Globus pallidus (tissue), 1 donor: ENCODE data around the gene PPP1R17.
A peak's percentile ranks its signal among the peaks of the same experiment; 100 is the strongest.

Experiments
- DNase-seq: peaks from one replicate; pipeline ENCODE4 v3.0.0-alpha.2; 2015; ENCODE audit warnings: low spot score

The PPP1R17 gene

DNA sequence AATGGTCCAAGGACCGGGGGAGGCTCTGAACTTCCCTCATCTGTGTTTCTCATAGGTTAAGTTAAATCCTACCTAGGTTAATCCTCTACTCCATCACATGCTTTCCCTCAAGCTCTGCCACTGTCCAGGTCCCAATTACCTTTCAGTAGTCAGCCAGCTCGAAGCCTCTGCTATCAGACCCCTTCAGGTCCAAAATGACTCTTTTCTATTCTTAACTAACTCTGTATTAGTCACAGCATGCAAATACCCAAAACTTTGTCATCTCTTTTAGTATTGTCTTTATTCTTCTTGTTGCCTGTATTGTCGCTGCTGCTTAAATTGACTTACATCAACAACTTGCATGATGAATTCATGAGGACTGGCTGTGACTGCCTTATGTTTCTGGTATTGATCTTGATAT is 15.3 kb downstream of the PPP1R17 start:
- DNase-seq: no peak

DNA sequence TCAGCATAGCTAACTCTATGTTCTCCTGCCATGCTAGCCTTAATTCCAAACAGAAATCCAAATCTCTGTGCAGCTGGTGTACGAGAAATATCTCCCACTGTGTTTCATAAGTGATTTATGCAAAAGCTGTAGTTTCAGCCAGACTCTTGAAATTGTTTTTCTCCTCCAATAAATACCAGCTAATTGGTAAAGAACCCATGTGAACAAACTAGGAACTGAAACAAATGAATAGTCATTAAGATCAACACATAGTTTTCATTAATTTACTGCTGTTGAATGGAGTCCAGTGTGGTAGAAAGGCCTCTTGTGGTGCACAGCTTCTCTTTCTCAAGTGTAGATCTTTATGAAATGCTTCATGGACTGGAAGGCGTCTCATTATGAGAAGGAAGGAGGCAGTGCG is 18.4 kb downstream of the PPP1R17 start:
- no peak for DNase-seq

DNA sequence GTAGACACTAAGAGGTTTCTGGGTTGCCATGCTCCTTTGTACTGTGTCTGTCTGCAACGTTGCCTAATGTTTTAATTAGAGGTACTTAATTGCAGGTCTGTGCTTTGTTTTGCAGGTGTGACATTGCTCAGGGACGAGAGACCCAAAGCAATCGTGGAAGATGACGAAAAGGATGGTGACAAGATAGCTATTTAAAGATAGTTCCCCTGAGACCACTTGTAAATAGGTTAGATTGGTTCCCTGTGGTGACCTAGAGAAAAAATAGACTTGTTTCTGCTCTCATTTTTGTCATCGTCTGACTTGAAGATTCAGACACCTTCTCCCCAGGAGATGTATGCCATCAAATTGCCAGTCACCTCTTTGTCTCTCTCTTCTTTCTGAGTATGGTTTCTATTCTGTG is 20.1 kb downstream of the PPP1R17 start:
- DNase-seq: no peak

DNA sequence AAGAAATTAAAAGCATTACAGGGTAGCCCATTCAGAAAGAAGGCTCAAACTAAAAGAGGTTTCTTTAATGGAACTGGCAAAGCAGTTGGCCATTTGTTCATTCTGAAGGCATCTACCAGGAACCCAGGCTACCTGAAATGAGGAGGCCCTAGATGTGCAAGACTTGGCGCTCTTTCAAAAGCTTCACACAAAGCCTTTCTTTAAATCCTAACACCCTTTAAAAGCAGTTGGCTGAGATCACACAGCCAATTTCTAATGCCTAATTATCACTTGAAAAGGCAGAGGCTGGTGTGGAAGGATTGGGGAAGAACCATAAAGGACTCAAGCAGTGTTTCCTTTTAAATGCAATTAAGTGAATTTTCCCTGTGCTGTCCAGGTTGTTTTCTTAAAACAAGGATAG is 23.2 kb downstream of the PPP1R17 start:
- no peak for DNase-seq

DNA sequence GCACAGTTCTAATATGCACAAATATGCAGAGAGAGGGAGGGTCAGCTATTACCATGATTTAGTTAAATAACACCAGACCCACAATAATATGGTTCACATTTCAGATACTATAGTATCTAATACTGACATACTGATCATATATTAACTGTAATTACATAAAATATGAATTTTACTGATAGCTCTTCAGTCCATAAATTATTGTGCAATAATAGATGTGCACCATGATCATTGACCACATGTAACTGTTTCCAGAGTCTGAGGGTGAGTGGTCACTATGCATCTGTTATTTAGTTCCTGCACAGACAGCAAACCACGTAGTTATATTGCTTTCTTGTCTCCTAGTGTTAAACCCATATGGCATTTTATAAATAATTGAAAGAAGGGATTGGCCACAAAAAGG is 29.3 kb downstream of the PPP1R17 start:
- no peak for DNase-seq

DNA sequence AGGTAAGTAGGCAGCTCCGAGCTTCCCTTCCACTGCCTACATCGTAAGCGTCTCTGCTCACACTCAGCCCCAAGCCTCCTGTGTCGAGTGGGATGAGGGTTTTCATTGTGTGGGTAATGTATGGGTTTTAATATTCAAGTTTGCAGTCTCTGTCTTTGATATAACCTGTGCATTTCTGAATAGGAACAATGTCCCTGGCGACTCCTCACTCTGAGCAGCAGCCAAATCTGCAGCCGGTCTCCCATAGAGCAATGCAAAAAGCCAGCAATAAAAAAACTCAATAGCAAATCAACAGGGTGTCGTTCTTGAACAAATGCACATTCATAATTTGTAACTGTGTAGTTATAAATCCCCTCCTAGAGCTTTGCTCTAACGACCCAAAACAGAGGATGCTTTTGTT is 33.4 kb downstream of the PPP1R17 start:
- no peak for DNase-seq

DNA sequence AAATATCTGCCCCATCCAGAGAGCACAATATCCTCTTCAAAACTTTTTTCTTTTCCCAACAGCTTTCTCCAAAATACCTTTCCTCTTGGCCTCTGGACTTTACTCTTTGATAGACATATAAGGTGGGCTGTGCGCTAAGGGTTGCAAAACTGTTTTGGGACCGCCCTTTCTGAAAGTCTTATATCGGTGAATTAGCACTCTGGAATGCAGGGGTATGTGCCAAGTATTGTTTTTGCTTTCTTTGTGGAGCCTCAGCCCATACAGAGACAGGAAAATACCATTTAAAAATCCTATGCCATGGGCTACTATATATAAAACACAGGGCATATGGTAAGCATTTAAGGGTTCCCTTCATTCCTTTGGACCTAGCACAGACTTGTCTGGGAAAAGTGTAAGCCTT is 37.7 kb downstream of the PPP1R17 start:
- DNase-seq: no peak

DNA sequence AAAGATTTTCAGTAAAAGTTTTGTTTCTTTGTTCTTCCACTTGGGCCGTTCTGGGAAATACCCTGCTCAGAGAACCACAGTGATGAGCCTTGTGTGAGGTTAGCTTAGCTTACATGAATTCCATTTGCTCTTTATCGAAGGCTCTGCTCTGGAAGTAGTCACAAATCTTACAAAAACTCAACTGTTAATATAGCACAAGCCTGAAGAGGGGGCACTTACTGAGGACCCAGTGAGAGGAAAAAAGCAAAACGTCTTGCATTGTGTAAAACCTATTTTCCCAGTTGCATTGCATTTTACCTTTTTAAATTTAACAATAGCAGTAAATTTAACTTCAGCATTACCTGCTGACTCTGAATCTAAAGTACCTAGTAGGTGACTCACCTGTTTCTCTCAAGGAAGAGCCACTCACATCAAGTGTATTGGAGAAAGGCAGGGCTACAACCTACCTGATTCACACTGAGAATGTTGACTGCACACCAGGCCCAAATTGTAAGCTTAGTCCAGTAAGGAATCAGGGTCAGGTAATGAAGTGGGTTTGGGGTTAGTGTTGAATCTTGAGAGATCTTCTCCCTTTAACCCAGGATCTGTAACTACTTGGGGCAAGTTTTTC is 42.3 kb downstream of the PPP1R17 start:
- no peak for DNase-seq

DNA sequence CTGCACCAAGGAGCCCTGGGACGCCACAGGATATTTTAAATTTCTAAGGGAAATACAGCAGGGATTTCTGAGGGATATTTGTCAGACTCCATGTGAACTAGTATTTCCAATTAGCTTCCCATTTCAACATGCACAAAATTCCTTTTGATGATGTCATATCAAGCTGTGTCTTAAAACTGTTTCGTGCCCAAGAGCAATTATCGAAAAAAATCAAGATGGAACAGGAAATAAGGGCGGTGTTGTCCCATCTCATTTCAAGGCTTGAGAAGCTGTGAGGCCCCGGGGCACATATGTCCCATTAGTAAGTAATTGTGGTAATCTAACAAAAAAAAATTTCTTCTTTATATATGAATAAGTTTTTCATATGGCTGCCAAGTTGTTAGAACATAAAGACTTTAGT is 47.4 kb downstream of the PPP1R17 start:
- DNase-seq: no peak

DNA sequence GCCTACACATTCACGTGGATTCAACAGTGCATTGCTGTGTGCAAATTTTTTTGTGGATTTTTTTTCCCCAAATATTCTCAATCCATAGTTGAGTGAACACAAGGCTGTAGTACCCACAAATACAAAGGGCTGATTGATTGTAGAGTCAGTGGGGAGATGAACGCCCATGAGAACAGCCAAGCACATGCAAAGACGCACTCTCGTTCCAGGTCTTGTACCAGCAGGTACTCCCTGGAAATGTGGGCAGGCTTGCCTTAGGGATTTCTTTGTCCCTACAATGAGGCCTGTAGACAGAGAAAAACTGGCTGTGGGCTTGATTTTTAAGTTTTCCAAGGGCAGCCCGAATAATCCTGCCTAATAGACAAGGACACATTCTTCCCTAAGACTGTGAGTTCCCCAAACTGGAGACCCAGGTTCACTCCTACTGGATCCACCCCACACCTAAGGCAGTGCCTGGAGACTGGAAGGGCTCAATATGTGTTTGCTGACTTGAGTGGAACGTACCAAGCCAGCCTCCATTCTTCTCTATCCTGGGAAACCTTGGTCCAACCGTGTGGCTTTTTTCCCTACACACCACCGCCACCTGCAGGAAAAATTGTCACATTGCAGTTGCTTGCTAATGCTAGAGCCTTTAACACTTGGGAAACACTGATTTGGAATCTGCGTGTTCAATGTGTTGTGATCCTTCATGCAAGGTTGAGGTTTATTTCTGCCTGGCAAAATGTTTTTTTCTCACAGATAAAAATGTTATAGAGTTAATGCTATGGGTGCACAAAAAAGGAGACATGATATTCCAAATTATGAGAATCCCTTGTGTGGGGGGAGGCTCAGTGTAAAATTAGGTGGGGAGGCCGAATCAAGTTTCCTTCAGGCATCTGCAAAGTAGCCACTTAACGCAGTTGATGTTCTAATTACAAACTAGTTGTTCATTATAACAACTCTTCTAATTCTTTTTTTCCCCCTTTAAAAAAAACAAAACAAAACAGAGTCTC is 49.3 kb downstream of the PPP1R17 start:
- DNase-seq: peak; percentile 79

DNA sequence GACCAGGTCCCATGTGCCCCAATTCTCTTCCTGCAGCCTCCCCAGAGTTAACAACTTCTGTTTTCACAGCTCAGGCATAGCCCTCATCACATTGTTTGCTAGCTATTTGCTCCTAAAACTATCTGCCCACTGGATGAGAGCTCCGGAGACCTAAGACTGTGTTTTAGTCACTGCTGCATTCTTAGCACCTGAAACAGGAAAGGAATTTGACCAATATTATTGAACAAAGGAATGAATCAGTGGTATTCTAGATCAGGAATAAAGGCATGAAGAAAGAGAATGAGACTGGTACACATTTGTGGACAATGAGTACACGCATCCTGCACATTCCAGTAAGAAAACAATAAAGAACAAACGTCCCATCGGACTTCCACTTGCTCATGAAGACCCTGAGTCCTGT is 54.8 kb downstream of the PPP1R17 start:
- DNase-seq: no peak

DNA sequence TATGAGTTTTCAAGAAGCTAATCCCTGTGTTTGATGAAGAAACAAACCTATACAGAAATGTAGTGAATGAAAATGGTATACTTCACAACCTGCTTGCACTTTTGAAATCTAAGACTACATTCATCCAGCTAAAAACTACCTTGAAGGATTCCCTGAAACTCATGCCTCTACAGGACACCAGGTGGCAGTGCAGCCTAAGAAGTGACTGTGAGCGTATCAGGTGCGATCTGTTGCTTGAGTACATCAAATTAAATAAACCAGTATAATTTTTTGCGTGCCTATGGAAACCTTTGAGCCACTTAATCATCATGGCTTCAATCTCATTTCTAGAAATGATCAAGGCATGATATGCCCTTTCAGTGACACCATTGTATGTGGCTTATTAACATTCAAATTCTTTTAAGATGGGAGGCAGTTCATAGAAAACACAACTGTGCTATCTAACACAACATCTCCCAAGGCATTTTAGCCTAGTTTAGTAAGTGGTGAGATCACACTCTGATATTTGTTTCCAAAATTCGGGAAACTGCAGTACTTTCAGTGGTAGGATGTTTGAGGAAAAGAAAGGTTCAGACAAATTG is 57.4 kb downstream of the PPP1R17 start:
- DNase-seq: peak; percentile 76

DNA sequence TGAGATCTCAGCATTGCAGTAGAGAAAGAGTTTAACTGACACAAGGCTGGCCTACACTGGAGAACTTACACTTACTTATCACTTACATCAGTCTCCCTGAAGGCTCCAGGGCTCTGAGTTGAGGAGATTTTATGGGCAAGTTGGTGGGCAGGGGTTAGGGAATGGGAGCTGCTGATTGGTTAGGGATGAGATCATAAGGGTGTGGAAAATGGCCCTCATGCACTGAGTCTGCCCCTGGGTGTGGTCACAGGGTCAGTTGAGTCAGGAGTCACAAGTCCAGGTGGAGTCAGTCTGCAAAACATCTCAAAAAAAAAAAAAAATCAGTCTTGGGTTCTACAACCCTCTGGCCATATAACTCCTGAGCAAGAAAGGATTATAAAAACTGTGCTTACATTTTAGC is 60.5 kb downstream of the PPP1R17 start:
- no peak for DNase-seq

DNA sequence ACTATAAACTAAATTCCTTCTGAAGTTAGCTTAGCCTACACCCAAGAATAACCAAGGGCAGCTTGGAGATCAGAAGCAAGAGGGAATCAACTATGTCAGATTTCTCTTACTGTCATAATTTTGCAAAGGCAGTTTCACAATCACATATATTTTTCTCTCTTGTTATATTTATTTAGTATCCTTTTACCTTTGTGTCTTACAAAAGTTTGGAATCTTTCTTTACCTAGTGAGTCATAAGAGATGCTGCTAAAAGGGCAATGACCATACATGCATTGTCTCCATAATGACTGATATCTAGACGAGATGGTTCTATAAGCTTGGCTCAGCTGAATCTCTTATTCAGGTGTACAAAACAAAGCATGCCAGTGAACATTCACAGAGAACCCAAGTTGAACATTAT is 61.1 kb downstream of the PPP1R17 start:
- DNase-seq: no peak

DNA sequence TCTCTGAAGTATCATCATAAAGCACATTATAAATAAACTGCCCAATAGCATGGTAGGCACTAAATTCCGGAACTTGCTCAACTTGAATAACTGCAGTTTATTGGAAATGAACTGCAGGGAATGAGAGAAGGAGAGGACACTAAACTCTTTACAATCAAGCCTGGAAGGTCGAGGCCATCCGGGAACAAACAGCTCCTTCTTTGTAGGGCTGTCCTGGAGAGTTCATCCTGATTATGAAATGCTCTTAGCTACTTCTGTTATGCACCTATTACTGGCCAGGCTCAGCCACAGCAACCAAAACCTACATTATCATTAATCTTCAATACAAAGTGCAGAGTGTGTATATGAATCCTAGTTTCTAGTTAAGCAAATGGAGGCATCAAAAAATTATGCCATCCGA is 64.7 kb downstream of the PPP1R17 start:
- DNase-seq: no peak
